IMR-90 (cell line): ENCODE results near the gene CDH2. TPM values are rescaled to one million over a fixed set of nuclear protein-coding genes. Genes with fewer than 3 reads are reported as not detected.
A peak's percentile ranks its signal among the peaks of the same experiment; 100 is the strongest.

Experiments
- ATAC-seq: fragments of 200-7000 bp; cut with Tn5 transposase; 2 replicates; pipeline ENCODE4 v1.9.1; 2020; ENCODE audit warnings: low read depth, mild to moderate bottlenecking, moderate library complexity
- BruUV-seq: library from RNA; stranded (reverse); fragments of 400-500 nt; replicated peaks from 2 replicates; lab custom pipeline; 2021; lab: Mats Ljungman, UMichigan
- CTCF ChIA-PET: fragments of 300-600 bp; formaldehyde crosslinking; extraction: SDS; loops from one replicate; lab custom pipeline; 2021; ENCODE audit warnings: antibody characterized with exemption; lab: Yijun Ruan, JAX
- POLR2A ChIA-PET: fragments of 300-600 bp; sonication (Branson Sonifier 250); formaldehyde crosslinking; loops from one replicate; lab custom pipeline; 2022; ENCODE audit warnings: antibody characterized with exemption; ENCODE audit not compliant: unreplicated experiment; lab: Charles Lee
- DNase-seq: peaks from one replicate; pipeline ENCODE4 v3.0.0; 2013
- H2AFZ ChIP-seq: replicated peaks from 2 replicates; pipeline ENCODE3; 2013; ENCODE audit warnings: low read length, mild to moderate bottlenecking; ENCODE audit not compliant: poor library complexity
- H2AK5ac ChIP-seq: 2 replicates; pipeline ENCODE4 v1.6.1; 2013; ENCODE audit warnings: low read depth, low read length, inconsistent platforms
- H2AK9ac ChIP-seq: replicated peaks from 2 replicates; pipeline ENCODE3; 2013; ENCODE audit warnings: mild to moderate bottlenecking, low read depth, low read length, moderate library complexity; ENCODE audit not compliant: poor library complexity
- H2BK120ac ChIP-seq: 2 replicates; pipeline ENCODE4 v1.6.1; 2013; ENCODE audit warnings: low read depth, low read length, inconsistent platforms
- H2BK15ac ChIP-seq: 3 replicates; pipeline ENCODE4 v1.6.1; 2013; ENCODE audit warnings: low read depth, low read length, inconsistent platforms
- H2BK20ac ChIP-seq: 2 replicates; pipeline ENCODE4 v1.6.1; 2013; ENCODE audit warnings: low read depth, mild to moderate bottlenecking, inconsistent platforms, low read length, moderate library complexity
- H2BK5ac ChIP-seq: 2 replicates; pipeline ENCODE4 v1.6.1; 2013; ENCODE audit warnings: mild to moderate bottlenecking, low read depth, low read length, inconsistent platforms; ENCODE audit not compliant: poor library complexity, severe bottlenecking
- H3K14ac ChIP-seq: replicated peaks from 2 replicates; pipeline ENCODE4 v1.6.1; 2013; ENCODE audit warnings: low read depth, low read length, inconsistent platforms
- H3K18ac ChIP-seq: 2 replicates; pipeline ENCODE4 v1.6.1; 2013; ENCODE audit warnings: low read depth, low read length, control low read depth
- H3K23ac ChIP-seq: 2 replicates; pipeline ENCODE4 v1.6.1; 2013; ENCODE audit warnings: low read depth, low read length, inconsistent platforms
- H3K27ac ChIP-seq: 2 replicates; pipeline ENCODE4 v1.5.1; 2013; ENCODE audit warnings: mild to moderate bottlenecking, control low read depth, low read length; ENCODE audit not compliant: insufficient read depth
- H3K27me3 ChIP-seq: 2 replicates; pipeline ENCODE4 v1.6.1; 2013; ENCODE audit warnings: low read length; ENCODE audit not compliant: control insufficient read depth, insufficient read depth
- H3K36me3 ChIP-seq: 2 replicates; pipeline ENCODE4 v1.6.1; 2013; ENCODE audit warnings: low read length, mixed read lengths; ENCODE audit not compliant: control insufficient read depth, insufficient read depth
- H3K4ac ChIP-seq: 2 replicates; pipeline ENCODE4 v1.6.1; 2013; ENCODE audit warnings: low read depth, low read length, inconsistent platforms
- H3K4me1 ChIP-seq: 2 replicates; pipeline ENCODE4 v1.6.1; 2013; ENCODE audit warnings: low read length, mixed read lengths; ENCODE audit not compliant: control insufficient read depth, insufficient read depth
- H3K4me2 ChIP-seq: 2 replicates; pipeline ENCODE4 v1.6.1; 2013; ENCODE audit warnings: low read depth, mild to moderate bottlenecking, control low read depth, low read length, moderate library complexity
- H3K4me3 ChIP-seq: 2 replicates; pipeline ENCODE4 v1.5.1; 2013; ENCODE audit warnings: low read depth, mild to moderate bottlenecking, control low read depth, low read length, moderate library complexity; ENCODE audit not compliant: insufficient read depth
- H3K56ac ChIP-seq: 2 replicates; pipeline ENCODE4 v1.6.1; 2013; ENCODE audit warnings: low read length, inconsistent platforms; ENCODE audit not compliant: insufficient read depth; ENCODE audit errors: extremely low read depth
- H3K79me1 ChIP-seq, 2 experiments: 2 replicates each; pipeline ENCODE4 v1.6.1; 2013; ENCODE audit warnings: low read length in 2 of 2, inconsistent platforms in 1 of 2, low read depth in 1 of 2
- H3K9ac ChIP-seq: 2 replicates; pipeline ENCODE4 v1.6.1; 2013; ENCODE audit warnings: low read depth, low read length, control low read depth
- H3K9me1 ChIP-seq: 2 replicates; pipeline ENCODE4 v1.6.1; 2013; ENCODE audit warnings: low read length, inconsistent platforms; ENCODE audit not compliant: insufficient read depth
- H3K9me3 ChIP-seq: 2 replicates; pipeline ENCODE4 v1.6.1; 2013; ENCODE audit warnings: low read length; ENCODE audit not compliant: control insufficient read depth, insufficient read depth
- H4K20me1 ChIP-seq: 2 replicates; pipeline ENCODE4 v1.6.1; 2013; ENCODE audit warnings: low read length, inconsistent platforms; ENCODE audit not compliant: insufficient read depth
- H4K5ac ChIP-seq: 2 replicates; pipeline ENCODE4 v1.6.1; 2013; ENCODE audit warnings: mild to moderate bottlenecking, low read depth, low read length, control low read depth
- H4K8ac ChIP-seq, 2 experiments: 2 replicates each; pipeline ENCODE4 v1.6.1; 2013; ENCODE audit warnings: low read depth in 2 of 2, low read length in 2 of 2, control low read depth in 1 of 2, inconsistent platforms in 1 of 2
- H4K91ac ChIP-seq: 2 replicates; pipeline ENCODE4 v1.6.1; 2013; ENCODE audit warnings: low read depth, low read length, inconsistent platforms; ENCODE audit not compliant: insufficient read depth
- BHLHE40 ChIP-seq: fragments of 150-350 bp; IDR thresholded peaks from 2 replicates; pipeline ENCODE4 v1.6.1; 2016; ENCODE audit warnings: mild to moderate bottlenecking, low read depth, low read length
- CEBPB ChIP-seq: IDR thresholded peaks from 2 replicates; pipeline ENCODE4 v1.6.1; 2012; ENCODE audit warnings: low read depth, low read length, improper control_type of control experiment
- RAD21 ChIP-seq: IDR thresholded peaks from 2 replicates; pipeline ENCODE4 v1.6.1; 2012; ENCODE audit warnings: low read length, improper control_type of control experiment
- WGBS, 2 experiments: methylation state at CpG; one replicate each; pipeline versions ENCODE4 v1.1.5 to v1.1.7; 2013; ENCODE audit warnings: missing lambda C conversion rate in 2 of 2; ENCODE audit not compliant: insufficient read length in 1 of 2; ENCODE audit errors: extremely low coverage in 2 of 2; 5-methylcytosine and 5-hydroxymethylcytosine counted together
- dilution Hi-C: fragments of 300-500 bp; cut with HindIII; formaldehyde crosslinking; loops from one replicate; pipeline ENCODE4 v1.14.3; 2018; ENCODE audit warnings: low sequenced_read_pairs; ENCODE audit not compliant: unreplicated experiment
- in situ Hi-C: fragments of 300-500 bp; cut with MboI; formaldehyde crosslinking; loops from 3 replicates; pipeline ENCODE4 v1.14.3; 2019; ENCODE audit warnings: low sequenced_read_pairs, inconsistent platforms, mixed read lengths
- intact Hi-C: fragments of 100-400 bp; cut with micrococcal nuclease; formaldehyde crosslinking; loops from 2 replicates; pipeline ENCODE4 v1.10.0; 2022
- polyA plus RNA-seq, 3 experiments: library from polyadenylated mRNA; depleted of rRNA; stranded (reverse); fragments of >200 nt; gene quantifications; 2 replicates each; pipeline ENCODE4 v1.2.3, GENCODE V29; 2012; ENCODE audit warnings: low replicate concordance in 1 of 3
- total RNA-seq: library from RNA; depleted of rRNA; stranded (reverse); fragments of >200 nt; gene quantifications from 2 replicates; pipeline ENCODE4 v1.2.3, GENCODE V29; 2012
- TF ChIP-seq, protein P1 (sequence below): conservative IDR thresholded peaks from 2 replicates; pipeline ENCODE4 v1.5.1; 2012; ENCODE audit warnings: mild to moderate bottlenecking, low read depth, low read length, improper control_type of control experiment
- TF ChIP-seq, protein P2 (sequence below): fragments of 150-350 bp; IDR thresholded peaks from 2 replicates; pipeline ENCODE4 v1.6.1; 2017; ENCODE audit warnings: mild to moderate bottlenecking, antibody characterized with exemption, low read length, low read depth
- TF ChIP-seq, protein P3 (sequence below): fragments of 150-350 bp; IDR thresholded peaks from 2 replicates; pipeline ENCODE4 v1.6.1; 2016; ENCODE audit warnings: low read depth, mild to moderate bottlenecking, low read length, moderate library complexity, borderline replicate concordance

Gene CDH2
- total and polyA plus RNA-seq, 2 of the 4 experiments (the other 2 are of a cell fraction) = 55.6 to 111 TPM

DNA sequence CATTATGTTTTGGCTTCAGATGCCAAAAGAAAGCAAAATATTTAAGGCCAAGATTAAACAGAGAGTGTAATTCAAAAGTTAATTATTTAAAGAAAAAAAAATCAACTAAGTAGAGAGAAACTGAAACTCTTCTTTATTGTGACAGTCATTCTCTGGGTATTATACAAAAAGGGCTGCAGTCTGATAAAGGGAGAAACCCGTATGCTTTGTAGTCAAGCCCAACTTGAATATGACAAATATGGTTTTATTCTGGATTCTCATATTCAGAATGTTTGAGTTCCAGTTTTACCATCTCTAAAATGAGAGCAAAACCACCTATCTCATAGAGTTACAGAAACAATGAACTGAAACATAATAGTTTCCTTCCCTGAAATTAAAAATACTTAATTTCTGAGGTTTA lies 8.2 kb downstream of the CDH2 start:
- no peak overlapping the region for H3K4me3 ChIP-seq
- TF ChIP-seq BHLHE40 = no peak
- TF ChIP-seq, protein P1, sequence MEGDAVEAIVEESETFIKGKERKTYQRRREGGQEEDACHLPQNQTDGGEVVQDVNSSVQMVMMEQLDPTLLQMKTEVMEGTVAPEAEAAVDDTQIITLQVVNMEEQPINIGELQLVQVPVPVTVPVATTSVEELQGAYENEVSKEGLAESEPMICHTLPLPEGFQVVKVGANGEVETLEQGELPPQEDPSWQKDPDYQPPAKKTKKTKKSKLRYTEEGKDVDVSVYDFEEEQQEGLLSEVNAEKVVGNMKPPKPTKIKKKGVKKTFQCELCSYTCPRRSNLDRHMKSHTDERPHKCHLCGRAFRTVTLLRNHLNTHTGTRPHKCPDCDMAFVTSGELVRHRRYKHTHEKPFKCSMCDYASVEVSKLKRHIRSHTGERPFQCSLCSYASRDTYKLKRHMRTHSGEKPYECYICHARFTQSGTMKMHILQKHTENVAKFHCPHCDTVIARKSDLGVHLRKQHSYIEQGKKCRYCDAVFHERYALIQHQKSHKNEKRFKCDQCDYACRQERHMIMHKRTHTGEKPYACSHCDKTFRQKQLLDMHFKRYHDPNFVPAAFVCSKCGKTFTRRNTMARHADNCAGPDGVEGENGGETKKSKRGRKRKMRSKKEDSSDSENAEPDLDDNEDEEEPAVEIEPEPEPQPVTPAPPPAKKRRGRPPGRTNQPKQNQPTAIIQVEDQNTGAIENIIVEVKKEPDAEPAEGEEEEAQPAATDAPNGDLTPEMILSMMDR = no peak
- TF ChIP-seq CEBPB = no peak
- TF ChIP-seq, protein P2, sequence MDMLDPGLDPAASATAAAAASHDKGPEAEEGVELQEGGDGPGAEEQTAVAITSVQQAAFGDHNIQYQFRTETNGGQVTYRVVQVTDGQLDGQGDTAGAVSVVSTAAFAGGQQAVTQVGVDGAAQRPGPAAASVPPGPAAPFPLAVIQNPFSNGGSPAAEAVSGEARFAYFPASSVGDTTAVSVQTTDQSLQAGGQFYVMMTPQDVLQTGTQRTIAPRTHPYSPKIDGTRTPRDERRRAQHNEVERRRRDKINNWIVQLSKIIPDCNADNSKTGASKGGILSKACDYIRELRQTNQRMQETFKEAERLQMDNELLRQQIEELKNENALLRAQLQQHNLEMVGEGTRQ = no peak
- no peak for TF ChIP-seq RAD21
- TF ChIP-seq, protein P3, sequence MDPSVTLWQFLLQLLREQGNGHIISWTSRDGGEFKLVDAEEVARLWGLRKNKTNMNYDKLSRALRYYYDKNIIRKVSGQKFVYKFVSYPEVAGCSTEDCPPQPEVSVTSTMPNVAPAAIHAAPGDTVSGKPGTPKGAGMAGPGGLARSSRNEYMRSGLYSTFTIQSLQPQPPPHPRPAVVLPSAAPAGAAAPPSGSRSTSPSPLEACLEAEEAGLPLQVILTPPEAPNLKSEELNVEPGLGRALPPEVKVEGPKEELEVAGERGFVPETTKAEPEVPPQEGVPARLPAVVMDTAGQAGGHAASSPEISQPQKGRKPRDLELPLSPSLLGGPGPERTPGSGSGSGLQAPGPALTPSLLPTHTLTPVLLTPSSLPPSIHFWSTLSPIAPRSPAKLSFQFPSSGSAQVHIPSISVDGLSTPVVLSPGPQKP = no peak
- H3K9me1 ChIP-seq = 0 out of 2 replicates have a peak, but pooled peaks cover 7% of the 10 kb centered on the region
- H2BK120ac ChIP-seq = no peak overlapping the region
- H3K4me2 ChIP-seq = peak overlapping the region; percentile 42; the same call in 1 of the 2 replicates
- H2BK20ac ChIP-seq = no peak overlapping the region
- H3K4me1 ChIP-seq = no peaks in the 10 kb centered on the region
- no peak overlapping the region for H4K91ac ChIP-seq
- peaks cover 6 to 26% of the 10 kb centered on the region in 2 experiments for H3K79me1 ChIP-seq
- no TSS peak for BruUV-seq
- H3K27me3 ChIP-seq = no peaks in the 10 kb centered on the region
- H3K36me3 ChIP-seq = no peaks in the 10 kb centered on the region
- dilution Hi-C loops (no loop called here), in situ Hi-C loops (no loop called here), intact Hi-C loops (no loop called here)
- H4K8ac ChIP-seq = no peak overlapping the region
- H3K14ac ChIP-seq = no peak overlapping the region
- ChIA-PET POLR2A (no interaction called here), CTCF (no interaction called here)
- no peak overlapping the region for H2BK5ac ChIP-seq
- no peak overlapping the region for H4K5ac ChIP-seq
- no peak overlapping the region for H3K4ac ChIP-seq
- H3K23ac ChIP-seq = no peak overlapping the region
- DNase-seq (no peak), ATAC-seq (no peak)
- no peak overlapping the region for H2AFZ ChIP-seq
- H3K9me3 ChIP-seq = no peaks in the 10 kb centered on the region
- H3K27ac ChIP-seq = no peak overlapping the region
- no peak overlapping the region for H2AK5ac ChIP-seq
- no peak overlapping the region for H2BK15ac ChIP-seq
- H4K20me1 ChIP-seq = peaks cover 2% of the 10 kb centered on the region
- no peak overlapping the region for H2AK9ac ChIP-seq
- H3K9ac ChIP-seq = no peak overlapping the region
- H3K56ac ChIP-seq = no peak overlapping the region
- no CpG with 5 or more reads among the region's 1 CpG for WGBS, 2 experiments
- no peak overlapping the region for H3K18ac ChIP-seq
